Measurements from ENCODE around the gene TBC1D22A. TPM values are rescaled to one million over a fixed set of nuclear protein-coding genes. Genes with fewer than 3 reads are reported as not detected.

TBC1D22A gene
- total and polyA plus RNA-seq, 9 of the 15 experiments (the other 6 are each of a cell fraction or from before 2014, with no cell fraction given): 0.20 to 11.5 (median 5.2) TPM

DNA sequence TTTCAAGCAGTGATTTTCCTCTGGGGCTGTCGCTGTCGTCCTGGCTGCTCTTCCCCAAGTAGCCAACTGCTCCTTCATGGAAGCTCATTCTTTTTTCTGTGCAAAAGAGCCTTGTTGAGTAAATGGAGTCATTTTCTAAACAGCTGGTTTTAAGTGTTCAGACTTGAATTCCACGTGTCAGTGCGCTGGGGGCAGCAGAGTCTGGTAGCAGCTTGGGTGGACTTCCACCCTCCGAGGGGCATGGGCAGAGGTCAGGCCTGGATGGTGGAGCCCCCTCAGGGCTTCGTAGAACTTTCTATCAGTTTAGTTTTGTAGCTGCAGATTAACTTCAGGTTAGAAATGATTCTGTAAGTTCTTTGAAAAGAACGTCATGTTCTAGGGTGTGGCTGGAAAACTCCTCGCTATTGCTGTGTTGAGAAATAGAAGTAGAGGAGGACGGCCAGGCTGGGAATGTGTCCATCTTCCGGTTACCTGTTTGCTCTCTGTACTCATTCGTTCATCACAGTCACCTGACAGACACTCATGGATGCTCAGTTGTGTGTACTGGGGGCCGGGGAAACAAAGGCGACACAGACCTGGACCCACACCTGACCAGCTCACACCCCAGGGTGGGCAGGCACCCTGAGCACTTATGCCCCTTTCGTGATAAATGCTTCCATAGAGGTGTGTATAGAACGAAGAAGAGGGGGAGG lies 270.7 kb downstream of the TBC1D22A start:
- 46% methylated on average over 11 of the region's 15 CpGs for WGBS (ENCODE audit: insufficient coverage, low coverage, missing lambda C conversion rate)
- POLR2A ChIA-PET: interaction anchor here (1.1 kb wide), 1 partner anchor 12 kb away, joined by 3 read pairs; no protein-coding TSS in a partner anchor

More for the DNA sequence above, 270.7 kb downstream of the TBC1D22A start:
- H3K9ac ChIP-seq (ENCODE audit: insufficient read depth in 1 of 2, low read depth in 2 of 2, low read length in 2 of 2): no peak overlapping the region
- H3K9me3 ChIP-seq (replicated peaks; ENCODE audit: control insufficient read depth, insufficient read depth, low read depth, low read length): no peaks in the 10 kb centered on the region
- ATAC-seq: no peak
- no peaks in the 10 kb centered on the region for H3K9me1 ChIP-seq (ENCODE audit: control insufficient read depth, insufficient read depth, low read length)
- H4K20me1 ChIP-seq (replicated peaks; ENCODE audit: control insufficient read depth, insufficient read depth, low read length): peaks cover 3% of the 10 kb centered on the region; the same call in 1 of the 2 replicates
- H2AFZ ChIP-seq (ENCODE audit: low read depth, low read length): no peak overlapping the region
- CTCF ChIA-PET (ENCODE audit: low intra/inter-chr PET ratio): no interaction called here
- H3K4me2 ChIP-seq (ENCODE audit: insufficient read depth, low read length): no peak overlapping the region
- in situ Hi-C loops (cut with MboI) (no loop called here), intact Hi-C loops (cut with micrococcal nuclease) (no loop called here)
- peaks cover 0 to 17% of the 10 kb centered on the region in 2 experiments; a peak in 2 of 5 replicates for H3K4me1 ChIP-seq (replicated peaks in 1 of 2; ENCODE audit: control insufficient read depth in 2 of 2, insufficient read depth in 2 of 2, low read length in 2 of 2)
- no peak overlapping the region for H3K27ac ChIP-seq (ENCODE audit: extremely low read depth, low read depth, low read length)
- no peak for TF ChIP-seq SAP30 (IDR thresholded peaks at IDR 0.05; ENCODE audit: borderline replicate concordance, insufficient read depth, low read depth, low read length, poor library complexity, severe bottlenecking)
- TF ChIP-seq FOXM1 (IDR thresholded peaks at IDR 0.05; ENCODE audit: low read depth): no peak
- TF ChIP-seq FOXM1 (CRISPR knock-in tag; IDR thresholded peaks at IDR 0.05; ENCODE audit: low read depth): no peak
- TF ChIP-seq ZEB2 (IDR thresholded peaks at IDR 0.05): no peak
- TF ChIP-seq, protein P1, sequence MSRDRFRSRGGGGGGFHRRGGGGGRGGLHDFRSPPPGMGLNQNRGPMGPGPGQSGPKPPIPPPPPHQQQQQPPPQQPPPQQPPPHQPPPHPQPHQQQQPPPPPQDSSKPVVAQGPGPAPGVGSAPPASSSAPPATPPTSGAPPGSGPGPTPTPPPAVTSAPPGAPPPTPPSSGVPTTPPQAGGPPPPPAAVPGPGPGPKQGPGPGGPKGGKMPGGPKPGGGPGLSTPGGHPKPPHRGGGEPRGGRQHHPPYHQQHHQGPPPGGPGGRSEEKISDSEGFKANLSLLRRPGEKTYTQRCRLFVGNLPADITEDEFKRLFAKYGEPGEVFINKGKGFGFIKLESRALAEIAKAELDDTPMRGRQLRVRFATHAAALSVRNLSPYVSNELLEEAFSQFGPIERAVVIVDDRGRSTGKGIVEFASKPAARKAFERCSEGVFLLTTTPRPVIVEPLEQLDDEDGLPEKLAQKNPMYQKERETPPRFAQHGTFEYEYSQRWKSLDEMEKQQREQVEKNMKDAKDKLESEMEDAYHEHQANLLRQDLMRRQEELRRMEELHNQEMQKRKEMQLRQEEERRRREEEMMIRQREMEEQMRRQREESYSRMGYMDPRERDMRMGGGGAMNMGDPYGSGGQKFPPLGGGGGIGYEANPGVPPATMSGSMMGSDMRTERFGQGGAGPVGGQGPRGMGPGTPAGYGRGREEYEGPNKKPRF (IDR thresholded peaks at IDR 0.05; ENCODE audit: low read depth, low read length): no peak
- TF ChIP-seq ZNF324 (CRISPR knock-in tag; IDR thresholded peaks at IDR 0.05): no peak
- TF ChIP-seq, protein P2, sequence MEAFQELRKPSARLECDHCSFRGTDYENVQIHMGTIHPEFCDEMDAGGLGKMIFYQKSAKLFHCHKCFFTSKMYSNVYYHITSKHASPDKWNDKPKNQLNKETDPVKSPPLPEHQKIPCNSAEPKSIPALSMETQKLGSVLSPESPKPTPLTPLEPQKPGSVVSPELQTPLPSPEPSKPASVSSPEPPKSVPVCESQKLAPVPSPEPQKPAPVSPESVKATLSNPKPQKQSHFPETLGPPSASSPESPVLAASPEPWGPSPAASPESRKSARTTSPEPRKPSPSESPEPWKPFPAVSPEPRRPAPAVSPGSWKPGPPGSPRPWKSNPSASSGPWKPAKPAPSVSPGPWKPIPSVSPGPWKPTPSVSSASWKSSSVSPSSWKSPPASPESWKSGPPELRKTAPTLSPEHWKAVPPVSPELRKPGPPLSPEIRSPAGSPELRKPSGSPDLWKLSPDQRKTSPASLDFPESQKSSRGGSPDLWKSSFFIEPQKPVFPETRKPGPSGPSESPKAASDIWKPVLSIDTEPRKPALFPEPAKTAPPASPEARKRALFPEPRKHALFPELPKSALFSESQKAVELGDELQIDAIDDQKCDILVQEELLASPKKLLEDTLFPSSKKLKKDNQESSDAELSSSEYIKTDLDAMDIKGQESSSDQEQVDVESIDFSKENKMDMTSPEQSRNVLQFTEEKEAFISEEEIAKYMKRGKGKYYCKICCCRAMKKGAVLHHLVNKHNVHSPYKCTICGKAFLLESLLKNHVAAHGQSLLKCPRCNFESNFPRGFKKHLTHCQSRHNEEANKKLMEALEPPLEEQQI (IDR thresholded peaks at IDR 0.05): no peak
- no peak for TF ChIP-seq ZNF274 (IDR thresholded peaks at IDR 0.05; ENCODE audit: borderline replicate concordance, low read depth, low read length)
- TF ChIP-seq TCFL5 (CRISPR knock-in tag; conservative IDR thresholded peaks at IDR 0.05): no peak
- no peak for TF ChIP-seq ARID2 (IDR thresholded peaks at IDR 0.05)
- TF ChIP-seq BCOR (IDR thresholded peaks at IDR 0.05): no peak
- no peak for TF ChIP-seq SRSF9 (IDR thresholded peaks at IDR 0.05; ENCODE audit: borderline replicate concordance, low read depth, low read length)
- no peak for TF ChIP-seq HDAC2 (IDR thresholded peaks at IDR 0.05)
- FAIRE-seq: no peak
- no peaks in the 10 kb centered on the region for H3K27me3 ChIP-seq (ENCODE audit: control insufficient read depth in 2 of 2, insufficient read depth in 2 of 2, low read length in 2 of 2)
- BruUV-seq (replicated peaks): no TSS peak
- no peak overlapping the region for H3K4me3 ChIP-seq
- no peaks in the 10 kb centered on the region for H3K36me3 ChIP-seq (ENCODE audit: control insufficient read depth, insufficient read depth, low read length)
- H3K79me2 ChIP-seq (ENCODE audit: control insufficient read depth, insufficient read depth, low read length): no peaks in the 10 kb centered on the region
- DNase-seq (ENCODE audit: extremely low read depth in 1 of 4, low spot score in 3 of 4): no peak

All from K562 (cell line).